K562 (cell line): ENCODE measurements around the gene ZNF512B.

Experiments used
- BRD4 ChIP-seq: fragments of 200-600 bp; sonication (generic); IDR thresholded peaks from 2 replicates; pipeline ENCODE4 v1.6.1; 2017; ENCODE audit warnings: inconsistent platforms
- BRF1 ChIP-seq: IDR thresholded peaks from 3 replicates; pipeline ENCODE4 v1.6.1; 2011; ENCODE audit warnings: borderline replicate concordance, mild to moderate bottlenecking; ENCODE audit not compliant: insufficient read length; ENCODE audit errors: extremely low read depth
- CBX8 ChIP-seq: fragments of 200-600 bp; sonication (generic); IDR thresholded peaks from 2 replicates; pipeline ENCODE4 v1.6.1; 2012; ENCODE audit warnings: borderline replicate concordance, mixed run types, low read depth, mild to moderate bottlenecking, moderate library complexity, mixed read lengths, low read length, control low read depth, inconsistent platforms; ENCODE audit not compliant: poor library complexity, severe bottlenecking; ENCODE audit errors: extremely low read depth
- HNRNPUL1 ChIP-seq: fragments of 200-400 bp; formaldehyde crosslinking; IDR thresholded peaks from 2 replicates; pipeline ENCODE4 v1.6.1; 2017; ENCODE audit warnings: low read length
- JUN ChIP-seq, 2 experiments: sonication (generic) in 1 of 2; formaldehyde crosslinking in 1 of 2; IDR thresholded peaks; 2 replicates each; pipeline versions ENCODE4 v1.6.1 to v1.8.0; 2012 to 2022; ENCODE audit warnings: borderline replicate concordance in 2 of 2, mild to moderate bottlenecking in 2 of 2, improper control_type of control experiment in 1 of 2, low read depth in 1 of 2, low read length in 1 of 2, missing genetic modification reagents in 1 of 2
- MTA3 ChIP-seq: fragments of 450-650 bp; formaldehyde crosslinking; IDR thresholded peaks from 2 replicates; pipeline ENCODE4 v1.6.1; 2017; ENCODE audit warnings: mild to moderate bottlenecking, borderline replicate concordance
- PHF8 ChIP-seq: fragments of 200-600 bp; sonication (generic); IDR thresholded peaks from 2 replicates; pipeline ENCODE4 v1.6.1; 2012; ENCODE audit warnings: mixed run types, mild to moderate bottlenecking, inconsistent platforms, low read length, moderate library complexity, borderline replicate concordance
- POLR2AphosphoS5 ChIP-seq: IDR thresholded peaks from 2 replicates; pipeline ENCODE4 v1.6.1; 2011; ENCODE audit warnings: mild to moderate bottlenecking, low read depth, low read length, moderate library complexity; ENCODE audit not compliant: control insufficient read depth, insufficient read depth
- PPARD ChIP-seq: fragments of 250-450 bp; sonication (Bioruptor Pico); IDR thresholded peaks from 2 replicates; pipeline ENCODE4 v1.8.0; 2022; ENCODE audit warnings: inconsistent platforms, mild to moderate bottlenecking, moderate library complexity
- SRSF3 ChIP-seq: fragments of 200-400 bp; formaldehyde crosslinking; IDR thresholded peaks from 2 replicates; pipeline ENCODE4 v1.6.1; 2016; ENCODE audit warnings: mild to moderate bottlenecking, low read length, moderate library complexity; ENCODE audit not compliant: insufficient read depth
- TF ChIP-seq, protein P1 (sequence below): fragments of 450-650 bp; formaldehyde crosslinking; IDR thresholded peaks from 2 replicates; pipeline ENCODE4 v1.4.0; 2020; ENCODE audit warnings: mild to moderate bottlenecking, mixed read lengths
- TF ChIP-seq, protein P2 (sequence below), 3 experiments: IDR thresholded peaks in 2 of 3; conservative IDR thresholded peaks in 1 of 3; 2 replicates each; pipeline ENCODE4 v1.5.1; 2011 to 2012; ENCODE audit warnings: low read length in 3 of 3, mild to moderate bottlenecking in 3 of 3, control low read depth in 2 of 3, improper control_type of control experiment in 1 of 3, inconsistent platforms in 1 of 3, low read depth in 1 of 3, mixed read lengths in 1 of 3, moderate library complexity in 1 of 3; ENCODE audit not compliant: insufficient read depth in 2 of 3

DNA sequence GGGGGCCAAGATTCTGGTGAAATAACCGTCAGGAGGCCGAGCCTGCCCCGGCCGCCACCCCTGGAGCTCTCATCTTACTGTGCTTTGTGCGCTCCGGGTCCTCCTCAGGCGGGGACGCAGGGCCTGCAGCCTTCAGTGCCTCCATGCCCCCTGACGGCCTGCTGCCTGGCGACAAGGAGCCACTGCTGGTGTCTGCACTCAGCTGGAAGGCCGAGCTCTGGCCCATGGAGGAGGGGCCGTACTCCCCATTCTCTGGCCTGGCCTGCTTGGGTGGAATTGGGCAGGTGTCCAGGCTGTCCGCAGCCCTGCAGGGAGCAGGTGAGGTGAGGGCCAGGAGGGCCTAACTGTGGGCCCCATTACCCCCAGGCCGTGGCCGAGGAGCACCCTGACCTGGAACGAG, 5.3 kb downstream of the ZNF512B start:
- TF ChIP-seq, protein P1, sequence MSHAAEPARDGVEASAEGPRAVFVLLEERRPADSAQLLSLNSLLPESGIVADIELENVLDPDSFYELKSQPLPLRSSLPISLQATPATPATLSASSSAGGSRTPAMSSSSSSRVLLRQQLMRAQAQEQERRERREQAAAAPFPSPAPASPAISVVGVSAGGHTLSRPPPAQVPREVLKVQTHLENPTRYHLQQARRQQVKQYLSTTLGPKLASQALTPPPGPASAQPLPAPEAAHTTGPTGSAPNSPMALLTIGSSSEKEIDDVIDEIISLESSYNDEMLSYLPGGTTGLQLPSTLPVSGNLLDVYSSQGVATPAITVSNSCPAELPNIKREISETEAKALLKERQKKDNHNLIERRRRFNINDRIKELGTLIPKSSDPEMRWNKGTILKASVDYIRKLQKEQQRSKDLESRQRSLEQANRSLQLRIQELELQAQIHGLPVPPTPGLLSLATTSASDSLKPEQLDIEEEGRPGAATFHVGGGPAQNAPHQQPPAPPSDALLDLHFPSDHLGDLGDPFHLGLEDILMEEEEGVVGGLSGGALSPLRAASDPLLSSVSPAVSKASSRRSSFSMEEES (CRISPR knock-in tag): no peak
- TF ChIP-seq HNRNPUL1 (no peak), CBX8 (no peak), PHF8 (no peak), POLR2AphosphoS5 (no peak), BRD4 (no peak), MTA3 (no peak), SRSF3 (no peak), BRF1 (no peak), PPARD (CRISPR knock-in tag) (no peak), JUN (IDR thresholded peaks at IDR 0.05; ENCODE audit: borderline replicate concordance, low read depth, low read length) (no peak), JUN (CRISPR knock-in tag; IDR thresholded peaks at IDR 0.05; ENCODE audit: borderline replicate concordance) (no peak)
- TF ChIP-seq, protein P2, sequence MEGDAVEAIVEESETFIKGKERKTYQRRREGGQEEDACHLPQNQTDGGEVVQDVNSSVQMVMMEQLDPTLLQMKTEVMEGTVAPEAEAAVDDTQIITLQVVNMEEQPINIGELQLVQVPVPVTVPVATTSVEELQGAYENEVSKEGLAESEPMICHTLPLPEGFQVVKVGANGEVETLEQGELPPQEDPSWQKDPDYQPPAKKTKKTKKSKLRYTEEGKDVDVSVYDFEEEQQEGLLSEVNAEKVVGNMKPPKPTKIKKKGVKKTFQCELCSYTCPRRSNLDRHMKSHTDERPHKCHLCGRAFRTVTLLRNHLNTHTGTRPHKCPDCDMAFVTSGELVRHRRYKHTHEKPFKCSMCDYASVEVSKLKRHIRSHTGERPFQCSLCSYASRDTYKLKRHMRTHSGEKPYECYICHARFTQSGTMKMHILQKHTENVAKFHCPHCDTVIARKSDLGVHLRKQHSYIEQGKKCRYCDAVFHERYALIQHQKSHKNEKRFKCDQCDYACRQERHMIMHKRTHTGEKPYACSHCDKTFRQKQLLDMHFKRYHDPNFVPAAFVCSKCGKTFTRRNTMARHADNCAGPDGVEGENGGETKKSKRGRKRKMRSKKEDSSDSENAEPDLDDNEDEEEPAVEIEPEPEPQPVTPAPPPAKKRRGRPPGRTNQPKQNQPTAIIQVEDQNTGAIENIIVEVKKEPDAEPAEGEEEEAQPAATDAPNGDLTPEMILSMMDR (IDR thresholded peaks at IDR 0.05 in 2 of 3, conservative IDR thresholded peaks at IDR 0.05 in 1 of 3; ENCODE audit: insufficient read depth in 2 of 3, low read depth in 1 of 3, low read length in 3 of 3): no peak
